ENCODE data around the gene HSBP1L1. TPM values are rescaled to one million over a fixed set of nuclear protein-coding genes. Genes with fewer than 3 reads are reported as not detected.
A peak's percentile ranks its signal among the peaks of the same experiment; 100 is the strongest.
"Not testable (repeated sequence)": the region's sequence is repeated elsewhere in the genome, so short reads cannot be mapped to it uniquely, and the experiment has no call there.

Gene HSBP1L1
- total RNA-seq, 1 donor = 2.5 TPM

DNA sequence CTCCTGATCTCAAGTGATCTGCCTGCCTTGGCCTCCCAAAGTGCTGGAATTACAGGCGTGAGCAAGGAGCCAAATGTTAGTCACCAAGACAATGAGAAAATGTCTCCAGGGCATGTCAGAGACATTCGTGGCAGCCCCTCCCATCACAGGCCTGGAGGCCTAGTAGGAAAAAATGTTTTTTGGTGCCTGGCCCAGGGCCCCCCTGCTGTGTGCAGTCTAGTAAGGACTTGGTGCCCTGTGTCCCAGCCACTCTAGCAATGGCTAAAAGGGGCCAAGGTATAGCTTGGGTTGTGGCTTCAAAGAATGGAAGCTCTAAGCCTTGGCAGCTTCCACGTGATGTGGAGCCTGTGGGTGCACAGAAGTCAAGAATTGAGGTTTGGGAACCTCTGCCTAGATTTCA is 36.4 kb downstream of the HSBP1L1 start:
- TF ChIP-seq, protein P1, sequence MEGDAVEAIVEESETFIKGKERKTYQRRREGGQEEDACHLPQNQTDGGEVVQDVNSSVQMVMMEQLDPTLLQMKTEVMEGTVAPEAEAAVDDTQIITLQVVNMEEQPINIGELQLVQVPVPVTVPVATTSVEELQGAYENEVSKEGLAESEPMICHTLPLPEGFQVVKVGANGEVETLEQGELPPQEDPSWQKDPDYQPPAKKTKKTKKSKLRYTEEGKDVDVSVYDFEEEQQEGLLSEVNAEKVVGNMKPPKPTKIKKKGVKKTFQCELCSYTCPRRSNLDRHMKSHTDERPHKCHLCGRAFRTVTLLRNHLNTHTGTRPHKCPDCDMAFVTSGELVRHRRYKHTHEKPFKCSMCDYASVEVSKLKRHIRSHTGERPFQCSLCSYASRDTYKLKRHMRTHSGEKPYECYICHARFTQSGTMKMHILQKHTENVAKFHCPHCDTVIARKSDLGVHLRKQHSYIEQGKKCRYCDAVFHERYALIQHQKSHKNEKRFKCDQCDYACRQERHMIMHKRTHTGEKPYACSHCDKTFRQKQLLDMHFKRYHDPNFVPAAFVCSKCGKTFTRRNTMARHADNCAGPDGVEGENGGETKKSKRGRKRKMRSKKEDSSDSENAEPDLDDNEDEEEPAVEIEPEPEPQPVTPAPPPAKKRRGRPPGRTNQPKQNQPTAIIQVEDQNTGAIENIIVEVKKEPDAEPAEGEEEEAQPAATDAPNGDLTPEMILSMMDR (IDR thresholded peaks at IDR 0.05; ENCODE audit: insufficient read depth, low read length) = no peak
- DNase-seq (ENCODE audit: low read depth) = no peak
- H3K4me3 ChIP-seq (ENCODE audit: low read depth, low read length) = no peak overlapping the region

DNA sequence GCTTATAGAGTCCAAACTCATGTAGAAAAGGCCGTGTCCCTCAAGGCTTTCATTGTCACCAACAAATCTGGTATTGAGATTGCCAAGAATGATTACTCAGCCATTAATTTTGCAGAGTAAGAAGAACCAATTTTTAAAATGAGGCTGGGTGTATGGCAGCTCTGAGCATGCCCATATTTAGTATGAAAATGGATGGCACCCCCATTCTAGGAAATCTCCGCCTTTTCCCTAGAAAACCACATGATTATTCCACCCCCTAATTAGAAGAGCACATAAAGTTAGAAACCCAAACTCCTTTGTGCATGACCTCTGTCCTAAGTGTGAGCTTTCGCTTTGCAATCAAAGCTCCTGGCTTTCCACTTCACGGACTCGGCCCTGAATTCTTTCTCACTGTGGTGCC is 38.0 kb downstream of the HSBP1L1 start:
- TF ChIP-seq, protein P1 (IDR thresholded peaks at IDR 0.05; ENCODE audit: insufficient read depth, low read length) = no peak
- DNase-seq (ENCODE audit: low read depth) = no peak
- no peak overlapping the region for H3K4me3 ChIP-seq (ENCODE audit: low read depth, low read length)

DNA sequence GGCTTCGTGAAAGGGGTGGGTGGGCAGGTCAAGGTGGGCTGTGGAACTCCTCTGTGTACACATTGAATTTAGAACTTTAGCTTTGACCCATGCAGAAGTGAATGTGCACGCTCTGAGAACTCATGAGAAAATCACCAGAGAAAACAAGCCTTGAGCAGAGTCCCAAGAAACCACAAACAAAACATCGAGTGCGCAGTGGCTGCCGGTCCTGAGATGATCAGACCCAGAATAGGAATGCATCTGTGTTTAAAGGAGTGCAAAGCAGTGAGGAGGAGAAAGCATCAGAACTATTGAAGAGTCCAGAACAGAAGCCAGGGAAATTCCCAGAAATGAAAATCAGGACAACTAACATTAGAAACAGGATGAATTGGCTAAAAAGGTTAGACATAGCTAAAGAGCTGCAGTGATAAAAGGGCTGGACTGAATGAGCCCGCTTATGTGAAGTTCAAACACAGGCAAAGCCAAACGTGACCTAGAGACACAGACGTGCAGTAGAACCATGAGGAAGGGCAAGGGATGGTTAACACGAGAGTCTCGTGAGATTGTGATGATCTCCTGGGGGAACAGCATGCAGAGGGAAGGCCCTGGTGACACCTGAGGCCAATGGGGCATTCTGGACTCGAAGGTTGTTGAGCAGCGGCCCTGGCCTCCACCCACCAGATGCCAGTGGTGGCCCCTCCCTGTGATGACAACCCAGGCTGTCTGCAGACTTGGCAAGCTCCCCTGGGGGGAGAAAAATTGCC is 40.3 kb downstream of the HSBP1L1 start:
- no peak for DNase-seq (ENCODE audit: low read depth)
- H3K4me3 ChIP-seq (ENCODE audit: low read depth, low read length) = no peak overlapping the region
- TF ChIP-seq, protein P1 (IDR thresholded peaks at IDR 0.05; ENCODE audit: insufficient read depth, low read length) = no peak

- no peak for DNase-seq (ENCODE audit: low read depth)
- TF ChIP-seq, protein P1 (IDR thresholded peaks at IDR 0.05; ENCODE audit: insufficient read depth, low read length) = no peak
- no peak overlapping the region for H3K4me3 ChIP-seq (ENCODE audit: low read depth, low read length)
Measured at GRCh38 chr18:80006724-80007123, 42.3 kb downstream of the HSBP1L1 start.

DNA sequence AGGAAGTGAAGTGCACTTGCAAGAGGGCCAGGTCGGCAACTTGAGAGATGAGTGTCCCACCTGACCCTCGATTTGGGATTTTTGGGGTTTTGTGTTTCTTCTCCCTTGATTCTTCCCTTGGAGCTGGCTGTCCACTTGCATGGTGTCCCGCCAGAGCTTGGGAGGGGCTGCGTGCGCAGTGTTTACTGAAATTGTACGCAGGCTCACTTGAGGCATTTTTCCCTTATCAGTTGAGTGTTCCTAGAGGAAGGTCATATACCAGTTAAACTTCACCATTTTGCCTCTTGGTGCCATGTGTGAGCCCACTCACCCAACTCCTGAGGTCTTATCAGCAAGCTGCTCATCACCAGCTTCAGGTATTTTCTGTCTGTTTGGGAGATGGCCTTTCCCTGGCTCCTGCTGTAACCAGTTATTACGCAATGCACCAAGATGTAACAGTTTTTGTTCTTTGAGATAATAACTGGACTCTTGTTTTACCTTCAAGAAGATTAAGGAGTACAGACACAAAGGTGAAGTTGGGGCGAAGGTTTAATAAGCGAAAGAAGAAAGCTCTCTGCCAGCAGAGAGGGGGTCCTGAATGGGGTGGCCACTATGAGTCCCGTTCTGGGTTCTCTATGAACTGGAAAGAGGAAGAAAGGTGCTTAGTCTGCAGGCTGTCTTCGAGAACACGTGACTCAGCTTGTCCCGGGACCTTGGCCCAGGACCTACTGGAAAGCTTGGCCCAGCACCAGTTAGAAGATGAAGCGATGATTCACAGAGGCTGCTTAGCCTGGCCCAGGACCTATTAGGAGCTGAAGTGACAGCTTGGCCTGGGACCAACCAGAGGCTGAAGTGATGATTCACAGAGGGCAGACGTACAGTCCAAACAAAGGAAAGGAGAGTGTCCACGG is 45.5 kb downstream of the HSBP1L1 start:
- no peak overlapping the region for H3K4me3 ChIP-seq (ENCODE audit: low read depth, low read length)
- peak; percentile 98 for DNase-seq (ENCODE audit: low read depth)
- TF ChIP-seq, protein P1 (IDR thresholded peaks at IDR 0.05; ENCODE audit: insufficient read depth, low read length) = no peak

DNA sequence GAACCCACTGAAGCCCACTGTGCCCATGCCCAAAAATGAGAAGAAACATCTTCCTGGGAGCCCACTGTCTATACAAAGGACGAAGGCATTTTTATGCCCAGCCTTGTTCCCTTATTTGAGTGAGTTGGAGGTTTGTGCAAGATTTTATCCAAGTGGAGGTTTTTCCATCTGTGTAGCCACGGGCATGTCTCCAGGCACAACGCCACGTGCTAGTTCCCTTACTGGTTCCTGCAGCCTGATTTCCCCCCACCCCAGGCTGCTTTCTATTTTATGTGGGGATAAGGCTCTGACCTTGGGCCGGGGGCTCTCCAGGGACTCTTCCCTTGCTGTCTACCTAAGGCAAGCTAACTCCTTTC is 46.1 kb downstream of the HSBP1L1 start:
- H3K4me3 ChIP-seq (ENCODE audit: low read depth, low read length) = no peak overlapping the region
- DNase-seq (ENCODE audit: low read depth) = no peak
- TF ChIP-seq, protein P1 (IDR thresholded peaks at IDR 0.05; ENCODE audit: insufficient read depth, low read length) = no peak

DNA sequence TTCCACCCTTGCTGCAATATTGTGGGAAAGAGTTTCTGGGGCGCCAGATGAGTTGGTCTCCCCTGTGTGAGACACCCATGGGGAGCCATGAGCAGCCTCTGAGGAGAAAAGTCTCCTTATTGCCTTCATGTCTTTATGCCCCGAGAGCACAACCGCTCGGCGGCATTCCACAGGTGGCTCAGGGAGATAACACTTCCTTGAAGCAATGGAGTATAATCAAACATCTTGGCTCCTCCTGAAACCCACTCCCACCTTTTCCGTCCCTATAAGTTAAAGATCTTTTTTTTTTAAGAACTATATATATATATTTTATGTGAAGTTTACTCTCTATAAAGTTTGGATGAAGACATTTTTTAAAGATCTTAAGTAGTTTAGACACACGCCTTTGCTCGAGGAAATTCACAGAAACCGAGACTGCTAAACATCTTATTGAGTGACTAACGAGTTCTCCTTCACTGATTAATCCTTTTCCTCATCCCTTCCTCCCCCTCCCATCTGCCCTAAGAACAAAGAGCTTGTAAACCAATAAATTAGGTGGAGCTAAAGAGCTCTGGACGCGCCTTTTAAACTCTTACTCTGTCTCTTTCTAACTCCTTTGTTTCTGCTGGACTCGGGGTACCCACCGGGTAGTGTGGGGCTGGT is 47.2 kb downstream of the HSBP1L1 start:
- not testable (repeated sequence) for DNase-seq (ENCODE audit: low read depth); H3K4me3 ChIP-seq (ENCODE audit: low read depth, low read length)
